IPS DF 6.9 (cell line): Measurements from ENCODE around the gene CCSAP.
"Not testable (repeated sequence)": the region's sequence is repeated elsewhere in the genome, so short reads cannot be mapped to it uniquely, and the experiment has no call there.

ENCODE experiments used
- DNase-seq: peaks from one replicate; pipeline ENCODE4 v3.0.0-alpha.2; 2013; ENCODE audit warnings: low read depth, low spot score
- H3K27ac ChIP-seq: one replicate; pipeline ENCODE4 v1.5.1; 2013; ENCODE audit warnings: low read length, control low read depth
- H3K27me3 ChIP-seq: 2 replicates; pipeline ENCODE4 v1.6.1; 2013; ENCODE audit warnings: mild to moderate bottlenecking, low read length; ENCODE audit not compliant: control insufficient read depth, insufficient read depth
- H3K36me3 ChIP-seq: 2 replicates; pipeline ENCODE4 v1.6.1; 2013; ENCODE audit warnings: low read length; ENCODE audit not compliant: control insufficient read depth, insufficient read depth
- H3K4me1 ChIP-seq: 2 replicates; pipeline ENCODE4 v1.6.1; 2013; ENCODE audit warnings: low read length; ENCODE audit not compliant: control insufficient read depth, insufficient read depth
- H3K4me3 ChIP-seq: 2 replicates; pipeline ENCODE4 v1.5.1; 2013; ENCODE audit warnings: mild to moderate bottlenecking, low read length
- H3K9me3 ChIP-seq: 2 replicates; pipeline ENCODE4 v1.6.1; 2013; ENCODE audit warnings: low read length, inconsistent platforms; ENCODE audit not compliant: control insufficient read depth, insufficient read depth
- WGBS: extraction: QIAGEN DNeasy Blood & Tissue Kit; methylation state at CpG from one replicate; pipeline ENCODE4 v1.1.7; 2013; ENCODE audit warnings: mixed read lengths, missing lambda C conversion rate; ENCODE audit not compliant: insufficient read length, insufficient coverage; 5-methylcytosine and 5-hydroxymethylcytosine counted together

Gene CCSAP

GRCh38 chr1:229378586-229379367 lies 35.9 kb upstream of the CCSAP start:
- no CpG with 5 or more reads among the region's 7 CpGs for WGBS
- H3K4me3 ChIP-seq: no peak overlapping the region

DNA sequence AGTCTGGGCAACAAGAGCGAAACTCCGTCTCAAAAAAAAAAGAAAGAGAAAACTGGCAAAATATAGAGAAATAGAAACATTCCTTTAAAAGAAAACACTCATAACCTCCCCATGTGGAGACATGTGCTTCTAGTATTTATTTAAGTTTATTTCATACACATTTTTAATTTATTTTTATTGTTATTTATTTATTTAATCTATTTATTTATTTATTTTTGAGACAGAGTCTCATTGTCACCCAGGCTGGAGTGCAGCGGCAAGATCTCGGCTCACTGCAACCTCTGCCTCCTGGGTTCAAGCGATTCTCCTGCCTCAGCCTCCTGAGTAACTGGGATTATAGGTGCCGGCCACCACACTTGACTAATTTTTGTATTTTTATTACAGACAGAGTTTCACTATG lies 35.2 kb upstream of the CCSAP start:
- not testable (repeated sequence) for DNase-seq, H3K36me3 ChIP-seq, H3K27me3 ChIP-seq, H3K4me3 ChIP-seq, H3K4me1 ChIP-seq, H3K27ac ChIP-seq, H3K9me3 ChIP-seq
- no CpG with 5 or more reads among the region's 6 CpGs for WGBS

More at GRCh38 chr1:229378586-229379367, 35.9 kb upstream of the CCSAP start:
- no peaks in the 10 kb centered on the region; the same call in 1 of the 2 replicates for H3K36me3 ChIP-seq
- H3K27me3 ChIP-seq: no peaks in the 10 kb centered on the region
- no peak overlapping the region for H3K27ac ChIP-seq
- no peak for DNase-seq
- H3K4me1 ChIP-seq: peaks cover 9% of the 10 kb centered on the region
- H3K9me3 ChIP-seq: no peaks in the 10 kb centered on the region

DNA sequence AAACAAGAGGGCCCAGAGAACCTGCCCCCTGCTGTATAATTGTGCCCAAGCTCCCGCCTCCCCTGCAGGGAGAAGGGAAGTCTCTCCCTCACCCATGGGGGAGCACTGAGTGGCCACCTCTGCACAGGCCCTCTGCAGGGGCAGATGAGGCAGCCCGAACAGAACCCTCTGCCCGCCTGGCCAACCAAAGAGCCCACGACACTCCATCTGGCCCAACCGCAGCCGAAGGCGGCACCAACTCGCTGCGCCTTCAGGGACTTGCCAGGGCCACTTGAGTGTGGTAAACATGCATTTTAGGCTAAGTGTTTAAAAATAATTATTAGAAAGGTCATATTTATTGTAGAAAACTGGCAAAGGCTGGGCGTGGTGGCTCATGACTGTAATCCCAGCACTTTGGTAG lies 34.6 kb upstream of the CCSAP start:
- WGBS: no CpG with 5 or more reads among the region's 10 CpGs
- DNase-seq: no peak
- Histone ChIP-seq H3K4me3 (no peak overlapping the region), H3K9me3 (no peaks in the 10 kb centered on the region), H3K4me1 (peaks cover 9% of the 10 kb centered on the region), H3K27ac (no peak overlapping the region), H3K36me3 (no peaks in the 10 kb centered on the region; the same call in 1 of the 2 replicates), H3K27me3 (no peaks in the 10 kb centered on the region)

- Histone ChIP-seq H3K27ac (no peak overlapping the region), H3K9me3 (no peaks in the 10 kb centered on the region), H3K4me1 (peaks cover 9% of the 10 kb centered on the region), H3K27me3 (no peaks in the 10 kb centered on the region), H3K36me3 (no peaks in the 10 kb centered on the region; the same call in 1 of the 2 replicates), H3K4me3 (no peak overlapping the region)
- no peak for DNase-seq
- no CpG with 5 or more reads among the region's 6 CpGs for WGBS
Measured at GRCh38 chr1:229376521-229376920, 33.7 kb upstream of the CCSAP start.

GRCh38 chr1:229374485-229374884 lies 31.6 kb upstream of the CCSAP start:
- no peaks in the 10 kb centered on the region for H3K9me3 ChIP-seq
- no CpG with 5 or more reads among the region's 8 CpGs for WGBS
- no peaks in the 10 kb centered on the region for H3K4me1 ChIP-seq
- H3K4me3 ChIP-seq: no peak overlapping the region
- H3K27me3 ChIP-seq: no peaks in the 10 kb centered on the region
- H3K27ac ChIP-seq: no peak overlapping the region
- no peak for DNase-seq
- no peaks in the 10 kb centered on the region; the same call in 1 of the 2 replicates for H3K36me3 ChIP-seq

GRCh38 chr1:229373395-229373794 lies 30.5 kb upstream of the CCSAP start:
- WGBS: no CpG with 5 or more reads among the region's 6 CpGs
- no peaks in the 10 kb centered on the region for H3K27me3 ChIP-seq
- no peak overlapping the region for H3K4me3 ChIP-seq
- H3K9me3 ChIP-seq: no peaks in the 10 kb centered on the region
- no peaks in the 10 kb centered on the region; the same call in 1 of the 2 replicates for H3K36me3 ChIP-seq
- no peaks in the 10 kb centered on the region for H3K4me1 ChIP-seq
- H3K27ac ChIP-seq: no peak overlapping the region
- DNase-seq: no peak

GRCh38 chr1:229372251-229372650 lies 29.4 kb upstream of the CCSAP start:
- H3K4me1 ChIP-seq: no peaks in the 10 kb centered on the region
- H3K27ac ChIP-seq: no peak overlapping the region
- no peak for DNase-seq
- H3K4me3 ChIP-seq: no peak overlapping the region
- H3K36me3 ChIP-seq: no peaks in the 10 kb centered on the region; the same call in 1 of the 2 replicates
- no peaks in the 10 kb centered on the region for H3K9me3 ChIP-seq
- H3K27me3 ChIP-seq: no peaks in the 10 kb centered on the region

- no peak for DNase-seq
- no peaks in the 10 kb centered on the region for H3K36me3 ChIP-seq
- WGBS: no CpG with 5 or more reads among the region's 6 CpGs
- no peaks in the 10 kb centered on the region for H3K9me3 ChIP-seq
- H3K4me1 ChIP-seq: no peaks in the 10 kb centered on the region
- H3K27me3 ChIP-seq: no peaks in the 10 kb centered on the region
- no peak overlapping the region for H3K4me3 ChIP-seq
- H3K27ac ChIP-seq: no peak overlapping the region
Measured at GRCh38 chr1:229371624-229372023, 28.8 kb upstream of the CCSAP start.

- Histone ChIP-seq H3K36me3 (no peaks in the 10 kb centered on the region), H3K27me3 (no peaks in the 10 kb centered on the region), H3K4me1 (no peaks in the 10 kb centered on the region), H3K27ac (no peak overlapping the region), H3K4me3 (no peak overlapping the region), H3K9me3 (no peaks in the 10 kb centered on the region)
- DNase-seq: no peak
- WGBS: no CpG with 5 or more reads among the region's 7 CpGs
Measured at GRCh38 chr1:229370601-229371021, 27.8 kb upstream of the CCSAP start.

- H3K4me1 ChIP-seq: no peaks in the 10 kb centered on the region
- no peak overlapping the region for H3K4me3 ChIP-seq
- H3K9me3 ChIP-seq: no peaks in the 10 kb centered on the region
- DNase-seq: no peak
- no peak overlapping the region for H3K27ac ChIP-seq
- no peaks in the 10 kb centered on the region for H3K36me3 ChIP-seq
- WGBS: no CpG with 5 or more reads among the region's 2 CpGs
- no peaks in the 10 kb centered on the region for H3K27me3 ChIP-seq
Measured at GRCh38 chr1:229368347-229368746, 25.5 kb upstream of the CCSAP start.

DNA sequence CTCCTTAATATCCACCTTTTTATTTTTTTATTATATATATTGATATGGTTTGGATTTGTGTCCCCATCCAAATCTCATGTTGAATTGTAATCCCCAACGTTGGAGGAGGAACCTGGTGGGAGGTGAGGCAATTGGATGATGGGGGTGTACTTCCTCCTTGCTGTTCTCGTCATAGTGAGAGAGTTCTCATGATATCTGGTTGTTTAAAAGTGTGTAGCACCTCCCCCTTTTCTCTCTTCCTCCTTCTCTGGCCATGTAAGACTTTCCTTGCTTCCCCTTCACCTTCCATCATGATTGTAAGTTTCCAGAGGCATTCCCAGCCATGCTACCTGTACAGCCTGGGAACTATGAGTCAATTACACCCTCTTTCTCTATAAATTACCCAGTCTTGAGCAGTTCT lies 22.7 kb upstream of the CCSAP start:
- Histone ChIP-seq H3K36me3 (no peaks in the 10 kb centered on the region), H3K27me3 (no peaks in the 10 kb centered on the region), H3K27ac (no peak overlapping the region), H3K4me3 (no peak overlapping the region), H3K9me3 (no peaks in the 10 kb centered on the region), H3K4me1 (no peaks in the 10 kb centered on the region)
- no peak for DNase-seq
- no CpG with 5 or more reads among the region's 2 CpGs for WGBS
